ENCODE measurements around the gene CCDC116. TPM values are rescaled to one million over a fixed set of nuclear protein-coding genes. Genes with fewer than 3 reads are reported as not detected.

CCDC116 gene
- total RNA-seq, 6 experiments from 2014 or later, result not detected

- no peak for ATAC-seq
- no peaks in the 10 kb centered on the region for H3K9me3 ChIP-seq
- WGBS (ENCODE audit: insufficient coverage, low coverage, low lambda C conversion rate, missing lambda C conversion rate), result 90% methylated on average over 5 of the region's 7 CpGs
- H3K4me1 ChIP-seq, result peaks cover 0 to 3% (median 0%) of the 10 kb centered on the region in 4 donors
- peaks cover 0 to 48% (median 21%) of the 10 kb centered on the region in 4 donors for H3K36me3 ChIP-seq
- H3K4me3 ChIP-seq, result no peak overlapping the region
- TF ChIP-seq CTCF (IDR thresholded peaks at IDR 0.05) (no peak), POLR2A (IDR thresholded peaks at IDR 0.05) (no peak)
- intact Hi-C loops (cut with DNase I), result no loop called here
- DNase-seq, result no peak
- H3K27me3 ChIP-seq, result no peaks in the 10 kb centered on the region
- H3K27ac ChIP-seq, result no peak overlapping the region
Observed at GRCh38 chr22:21683401-21683811, 50.8 kb downstream of the CCDC116 start.

- 90% methylated on average over 9 of the region's 19 CpGs for WGBS (ENCODE audit: insufficient coverage, low coverage, low lambda C conversion rate, missing lambda C conversion rate)
- intact Hi-C loops (cut with DNase I), result no loop called here
- H3K9me3 ChIP-seq, result no peaks in the 10 kb centered on the region
- peaks cover 0 to 49% (median 21%) of the 10 kb centered on the region in 4 donors for H3K36me3 ChIP-seq
- ATAC-seq, result no peak
- TF ChIP-seq POLR2A (IDR thresholded peaks at IDR 0.05) (no peak), CTCF (IDR thresholded peaks at IDR 0.05) (no peak)
- no peaks in the 10 kb centered on the region for H3K4me1 ChIP-seq
- H3K27ac ChIP-seq, result no peak overlapping the region
- no peaks in the 10 kb centered on the region for H3K27me3 ChIP-seq
- H3K4me3 ChIP-seq, result no peak overlapping the region
- DNase-seq, result peak in 1 of 3 donors; percentile 22
Observed at GRCh38 chr22:21684492-21685163, 52.1 kb downstream of the CCDC116 start.

- ATAC-seq (no peak), DNase-seq (no peak)
- TF ChIP-seq POLR2A (IDR thresholded peaks at IDR 0.05) (no peak), CTCF (IDR thresholded peaks at IDR 0.05) (no peak)
- H3K4me3 ChIP-seq, result no peak overlapping the region
- no peaks in the 10 kb centered on the region for H3K27me3 ChIP-seq
- WGBS (ENCODE audit: insufficient coverage, low coverage, low lambda C conversion rate, missing lambda C conversion rate), result no CpG with 5 or more reads among the region's 8 CpGs
- peaks cover 0 to 49% (median 21%) of the 10 kb centered on the region in 4 donors for H3K36me3 ChIP-seq
- H3K4me1 ChIP-seq, result no peaks in the 10 kb centered on the region
- no peaks in the 10 kb centered on the region for H3K9me3 ChIP-seq
- no peak overlapping the region for H3K27ac ChIP-seq
- intact Hi-C loops (cut with DNase I), result no loop called here
Observed at GRCh38 chr22:21685164-21685513, 52.6 kb downstream of the CCDC116 start.

- Histone ChIP-seq H3K4me1 (no peaks in the 10 kb centered on the region), H3K27ac (no peak overlapping the region), H3K36me3 (peaks cover 0 to 45% (median 21%) of the 10 kb centered on the region in 4 donors), H3K27me3 (no peaks in the 10 kb centered on the region), H3K9me3 (no peaks in the 10 kb centered on the region), H3K4me3 (no peak overlapping the region)
- DNase-seq (no peak), ATAC-seq (peak in 1 of 4 donors; percentile 6)
- intact Hi-C loops (cut with DNase I), result no loop called here
- WGBS (ENCODE audit: insufficient coverage, low coverage, low lambda C conversion rate, missing lambda C conversion rate), result no CpG with 5 or more reads among the region's 8 CpGs
- no peak for TF ChIP-seq POLR2A (IDR thresholded peaks at IDR 0.05)
Observed at GRCh38 chr22:21686193-21686608, 53.6 kb downstream of the CCDC116 start.

MicroRNAs within 50 kb of the gene (microRNA counts, 767-probe panel; counts per million panel counts)
- microRNA hsa-miR-130b-3p (237 counts per million), microRNA hsa-miR-301b (237 counts per million)

Small RNA genes within 50 kb of the gene (microRNA-seq; reads per million reads assigned to microRNA genes)
- gene MIR130B (1,036 to 3,371 reads per million in 2 donors), gene MIR301B (2.9 to 8.4 reads per million in 2 donors)

Small RNA genes within 50 kb of the gene (small RNA-seq; reads per million reads assigned to genes)
- gene MIR301B, result 1.7 to 3.6 reads per million in 2 experiments

Other genes starting within 250 kb of the CCDC116 start
- under 1 TPM in 1 of 6 experiments, not detected in 5; 0.04 TPM for gene RIMBP3B, start 249.0 kb upstream of the CCDC116 start, total RNA-seq
- gene HIC2, start 215.4 kb upstream of the CCDC116 start, total RNA-seq, result 1 to 10 TPM in 5 of 6 experiments, under 1 TPM in 1; 0.88 to 1.9 (median 1.4) TPM
- gene TMEM191C, start 165.4 kb upstream of the CCDC116 start, total RNA-seq, result 1 to 10 TPM in 1 of 6 experiments, under 1 TPM in 5; 0.12 to 1.4 (median 0.66) TPM
- under 1 TPM in 3 of 6 experiments, not detected in 3; 0.07 to 0.12 (median 0.09) TPM for gene RIMBP3C, start 81.3 kb upstream of the CCDC116 start, total RNA-seq
- gene UBE2L3, start 65.0 kb upstream of the CCDC116 start, total RNA-seq, result 10 to 100 TPM; 16.8 to 34.4 (median 22.1) TPM
- 10 to 100 TPM in 2 of 6 experiments, 1 to 10 TPM in 4; 7.1 to 29.0 (median 7.8) TPM for gene YDJC, start 2.7 kb upstream of the CCDC116 start, total RNA-seq
- 10 to 100 TPM; 33.1 to 85.7 (median 71.6) TPM for gene SDF2L1, start 9.5 kb downstream of the CCDC116 start, total RNA-seq
- 10 to 100 TPM; 18.9 to 24.2 (median 22.1) TPM for gene PPIL2, start 33.3 kb downstream of the CCDC116 start, total RNA-seq
- gene YPEL1, start 103.0 kb downstream of the CCDC116 start, total RNA-seq, result 10 to 100 TPM in 1 of 6 experiments, 1 to 10 TPM in 5; 1.0 to 11.2 (median 2.7) TPM
- 10 to 100 TPM; 43.4 to 75.0 (median 59.5) TPM for gene MAPK1, start 234.9 kb downstream of the CCDC116 start, total RNA-seq